Loucy (cell line): ENCODE measurements around the gene TJP1.

Experiments
- H2AFZ ChIP-seq: fragments of 200-600 bp; sonication (generic); 2 replicates; pipeline ENCODE4 v1.6.0; 2016; ENCODE audit warnings: antibody characterized with exemption, mild to moderate bottlenecking, low read length, moderate library complexity
- H3F3A ChIP-seq: fragments of 200-600 bp; 2 replicates; pipeline ENCODE4 v1.6.0; 2016; ENCODE audit warnings: antibody characterized with exemption, low read depth, mild to moderate bottlenecking
- H3K27me3 ChIP-seq: fragments of 200-600 bp; sonication (generic); 2 replicates; pipeline ENCODE4 v1.6.1; 2014; ENCODE audit warnings: low read length, mild to moderate bottlenecking; ENCODE audit not compliant: insufficient read depth, poor library complexity, severe bottlenecking
- H3K36me3 ChIP-seq: fragments of 200-600 bp; sonication (generic); 2 replicates; pipeline ENCODE4 v1.6.1; 2016; ENCODE audit warnings: low read length; ENCODE audit not compliant: insufficient read depth
- H3K4me1 ChIP-seq: fragments of 200-600 bp; sonication (generic); 2 replicates; pipeline ENCODE4 v1.5.1; 2014; ENCODE audit warnings: low read length, mild to moderate bottlenecking; ENCODE audit not compliant: insufficient read depth, poor library complexity, severe bottlenecking
- H3K4me2 ChIP-seq: fragments of 200-600 bp; sonication (generic); 2 replicates; pipeline ENCODE4 v1.6.0; 2014; ENCODE audit warnings: antibody characterized with exemption, low read length, low read depth, mild to moderate bottlenecking; ENCODE audit not compliant: poor library complexity, severe bottlenecking
- H3K4me3 ChIP-seq: fragments of 200-600 bp; sonication (generic); 2 replicates; pipeline ENCODE4 v1.5.1; 2014; ENCODE audit warnings: low read length, mild to moderate bottlenecking, mixed read lengths; ENCODE audit not compliant: poor library complexity, severe bottlenecking
- H3K79me2 ChIP-seq: fragments of 200-600 bp; sonication (generic); 2 replicates; pipeline ENCODE4 v1.6.1; 2014; ENCODE audit warnings: low read length; ENCODE audit not compliant: insufficient read depth
- H3K9ac ChIP-seq: fragments of 200-600 bp; sonication (generic); 2 replicates; pipeline ENCODE4 v1.6.0; 2014; ENCODE audit warnings: mild to moderate bottlenecking, low read depth, low read length, moderate library complexity; ENCODE audit not compliant: poor library complexity, severe bottlenecking
- H3K9me2 ChIP-seq: fragments of 200-600 bp; sonication (generic); replicated peaks from 2 replicates; pipeline ENCODE4 v1.6.1; 2016; ENCODE audit warnings: low read depth, low read length, mixed read lengths
- H3K9me3 ChIP-seq: fragments of 200-600 bp; sonication (generic); 2 replicates; pipeline ENCODE4 v1.6.1; 2014; ENCODE audit warnings: mild to moderate bottlenecking, antibody characterized with exemption, low read length, low read depth; ENCODE audit not compliant: insufficient read depth
- H4K20me1 ChIP-seq: fragments of 200-600 bp; sonication (generic); 2 replicates; pipeline ENCODE4 v1.6.0; 2014; ENCODE audit warnings: antibody characterized with exemption, low read length, mild to moderate bottlenecking; ENCODE audit not compliant: insufficient read depth, poor library complexity, severe bottlenecking
- CTCF ChIP-seq: fragments of 200-600 bp; sonication (generic); conservative IDR thresholded peaks from 2 replicates; pipeline ENCODE4 v1.5.1; 2014; ENCODE audit warnings: mild to moderate bottlenecking, antibody characterized with exemption, low read length
- EZH2phosphoT487 ChIP-seq: fragments of 200-600 bp; IDR thresholded peaks from 2 replicates; pipeline ENCODE4 v1.6.1; 2018; ENCODE audit warnings: antibody characterized with exemption, mild to moderate bottlenecking, moderate library complexity, borderline replicate concordance

Gene TJP1

GRCh38 chr15:29670998-29671981 is 151.0 kb downstream of the TJP1 start:
- no peak overlapping the region for H3K4me2 ChIP-seq
- no peak for TF ChIP-seq EZH2phosphoT487
- no peak for TF ChIP-seq CTCF
- H3K36me3 ChIP-seq, result no peaks in the 10 kb centered on the region
- no peak overlapping the region for H3K9ac ChIP-seq
- no peaks in the 10 kb centered on the region for H4K20me1 ChIP-seq
- H3K4me3 ChIP-seq, result no peak overlapping the region
- H3K9me2 ChIP-seq, result no peaks in the 10 kb centered on the region
- H3K4me1 ChIP-seq, result no peaks in the 10 kb centered on the region
- no peaks in the 10 kb centered on the region for H3K27me3 ChIP-seq
- H2AFZ ChIP-seq, result no peak overlapping the region
- H3K79me2 ChIP-seq, result no peaks in the 10 kb centered on the region
- no peaks in the 10 kb centered on the region for H3K9me3 ChIP-seq
- no peaks in the 10 kb centered on the region for H3F3A ChIP-seq

- Histone ChIP-seq H3K4me1 (no peaks in the 10 kb centered on the region), H3K36me3 (no peaks in the 10 kb centered on the region), H4K20me1 (no peaks in the 10 kb centered on the region), H3K9ac (no peak overlapping the region), H2AFZ (no peak overlapping the region), H3K9me3 (no peaks in the 10 kb centered on the region), H3F3A (no peaks in the 10 kb centered on the region), H3K4me2 (no peak overlapping the region), H3K27me3 (no peaks in the 10 kb centered on the region), H3K9me2 (no peaks in the 10 kb centered on the region), H3K79me2 (no peaks in the 10 kb centered on the region), H3K4me3 (no peak overlapping the region)
- TF ChIP-seq EZH2phosphoT487, result no peak
- TF ChIP-seq CTCF, result no peak
These were observed 152.0 kb downstream of the TJP1 start for GRCh38 chr15:29670266-29670665.

DNA sequence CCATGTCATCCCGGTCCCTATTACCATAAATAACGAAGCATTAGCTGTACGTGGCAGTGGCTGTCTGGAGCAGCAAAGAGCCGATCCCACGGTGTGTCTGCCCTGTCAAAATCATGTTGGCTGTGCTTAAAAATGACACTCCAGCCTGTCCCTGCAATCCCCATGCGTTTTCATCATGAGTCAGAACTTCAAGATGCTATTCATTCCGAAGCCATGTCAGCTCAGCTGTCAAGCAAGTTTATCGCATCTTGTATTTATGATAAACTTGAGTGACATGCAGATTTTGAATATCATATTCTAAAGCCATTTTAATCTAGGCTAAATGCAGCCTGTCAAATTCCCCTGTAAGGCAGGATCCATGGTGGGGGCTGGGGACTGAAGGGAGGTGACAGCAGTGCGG is 152.4 kb downstream of the TJP1 start:
- Histone ChIP-seq H3K4me1 (no peaks in the 10 kb centered on the region), H3F3A (no peaks in the 10 kb centered on the region), H3K36me3 (no peaks in the 10 kb centered on the region), H3K9me3 (no peaks in the 10 kb centered on the region), H3K4me3 (no peak overlapping the region), H3K27me3 (no peaks in the 10 kb centered on the region), H4K20me1 (no peaks in the 10 kb centered on the region), H3K9ac (no peak overlapping the region), H2AFZ (no peak overlapping the region), H3K4me2 (no peak overlapping the region), H3K79me2 (no peaks in the 10 kb centered on the region), H3K9me2 (no peaks in the 10 kb centered on the region)
- no peak for TF ChIP-seq EZH2phosphoT487
- TF ChIP-seq CTCF, result no peak
